DND-41 (cell line): ENCODE data around the gene ZNF84.

Experiments used
- ATAC-seq: fragments of 200-7000 bp; cut with Tn5 transposase; 3 replicates; pipeline ENCODE4 v1.9.1; 2021; ENCODE audit warnings: low read depth; ENCODE audit not compliant: insufficient read depth
- DNase-seq: peaks from one replicate; pipeline ENCODE4 v3.0.0-alpha.2; 2020
- H2AFZ ChIP-seq: 2 replicates; pipeline ENCODE4 v1.6.0; 2012; ENCODE audit warnings: low read depth, low read length
- H3K27ac ChIP-seq: 2 replicates; pipeline ENCODE4 v1.5.1; 2012; ENCODE audit warnings: low read length, inconsistent platforms
- H3K27me3 ChIP-seq: fragments of 200-600 bp; sonication (generic); 2 replicates; pipeline ENCODE4 v1.6.0; 2012; ENCODE audit warnings: low read length, mild to moderate bottlenecking, inconsistent platforms; ENCODE audit not compliant: insufficient read depth, poor library complexity
- H3K36me3 ChIP-seq: 2 replicates; pipeline ENCODE4 v1.5.1; 2012; ENCODE audit warnings: low read length, inconsistent platforms; ENCODE audit not compliant: insufficient read depth
- H3K4me1 ChIP-seq: 2 replicates; pipeline ENCODE4 v1.5.1; 2012; ENCODE audit warnings: mild to moderate bottlenecking, low read length; ENCODE audit not compliant: insufficient read depth
- H3K4me2 ChIP-seq: 2 replicates; pipeline ENCODE4 v1.6.0; 2012; ENCODE audit warnings: mild to moderate bottlenecking, moderate library complexity, low read length, inconsistent platforms; ENCODE audit not compliant: insufficient read depth
- H3K4me3 ChIP-seq, 2 experiments: fragments of 200-600 bp in 1 of 2; shearing (Covaris generic) in 1 of 2; 2 replicates each; pipeline ENCODE4 v1.5.1; 2012 to 2016; ENCODE audit warnings: inconsistent platforms in 2 of 2, low read length in 2 of 2, mild to moderate bottlenecking in 2 of 2, low read depth in 1 of 2, moderate library complexity in 1 of 2
- H3K79me2 ChIP-seq: 2 replicates; pipeline ENCODE4 v1.6.0; 2012; ENCODE audit warnings: low read length, inconsistent platforms; ENCODE audit not compliant: insufficient read depth
- H3K9ac ChIP-seq: 2 replicates; pipeline ENCODE4 v1.6.0; 2012; ENCODE audit warnings: low read depth, mild to moderate bottlenecking, inconsistent platforms, low read length, moderate library complexity
- H3K9me3 ChIP-seq: 2 replicates; pipeline ENCODE4 v1.5.1; 2012; ENCODE audit warnings: low read length, moderate library complexity, mild to moderate bottlenecking, inconsistent platforms; ENCODE audit not compliant: insufficient read depth, severe bottlenecking
- H4K20me1 ChIP-seq: 2 replicates; pipeline ENCODE4 v1.6.0; 2012; ENCODE audit warnings: low read length; ENCODE audit not compliant: insufficient read depth
- EZH2 ChIP-seq: IDR thresholded peaks from 3 replicates; pipeline ENCODE4 v1.6.1; 2012; ENCODE audit warnings: borderline replicate concordance, low read depth, mild to moderate bottlenecking, moderate library complexity, low read length, inconsistent platforms; ENCODE audit not compliant: severe bottlenecking
- TF ChIP-seq, protein P1 (sequence below): IDR thresholded peaks from 2 replicates; pipeline ENCODE4 v1.5.1; 2012; ENCODE audit warnings: borderline replicate concordance, low read length, moderate library complexity, mild to moderate bottlenecking; ENCODE audit not compliant: poor library complexity, severe bottlenecking; ENCODE audit errors: extremely low read depth

ZNF84 gene

DNA sequence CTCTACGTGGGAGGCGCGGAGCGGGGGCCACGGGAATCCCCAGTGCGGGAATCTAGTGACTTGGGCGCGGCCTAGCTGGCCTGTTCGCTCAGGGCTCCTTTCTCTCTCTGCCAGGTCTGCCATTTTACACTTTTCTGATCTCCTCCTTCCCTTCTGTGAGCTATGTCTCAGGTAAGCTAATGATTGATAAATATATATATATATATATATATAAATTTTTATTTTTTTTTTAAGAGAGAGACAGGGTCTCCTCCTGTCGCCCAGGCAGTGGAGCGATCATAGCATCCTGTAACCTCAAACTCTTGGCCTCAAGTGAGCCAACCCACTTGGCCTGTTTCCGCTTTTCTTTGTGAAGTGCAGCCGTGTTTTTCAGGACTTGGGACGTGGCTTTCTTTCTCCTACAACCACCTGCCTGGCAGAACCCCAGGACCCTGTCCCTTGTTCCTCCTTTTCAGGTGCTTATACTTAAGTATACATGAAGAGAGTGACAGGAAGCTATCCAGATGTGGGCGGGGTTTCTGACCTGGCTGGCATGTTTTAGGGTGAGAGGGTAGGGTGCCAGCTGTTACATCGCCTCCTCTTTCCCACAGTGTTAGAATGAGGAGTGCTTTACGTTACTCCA is 44.0 kb downstream of the ZNF84 start:
- Histone ChIP-seq H3K4me2 (peak overlapping the region; percentile 57), H4K20me1 (no peaks in the 10 kb centered on the region), H2AFZ (peak overlapping the region; percentile 76; the same call in 1 of the 2 replicates), H3K79me2 (peaks cover 7% of the 10 kb centered on the region), H3K4me3 (peak overlapping the region; percentile 36 to 83; a peak in 3 of 4 replicates), H3K27ac (peak overlapping the region; percentile 89), H3K4me1 (peaks cover 20% of the 10 kb centered on the region), H3K9me3 (peaks cover 84% of the 10 kb centered on the region), H3K9ac (peak overlapping the region; percentile 64), H3K27me3 (no peaks in the 10 kb centered on the region), H3K36me3 (peaks cover 53% of the 10 kb centered on the region)
- DNase-seq (no peak), ATAC-seq (no peak)
- TF ChIP-seq EZH2, result no peak
- TF ChIP-seq, protein P1, sequence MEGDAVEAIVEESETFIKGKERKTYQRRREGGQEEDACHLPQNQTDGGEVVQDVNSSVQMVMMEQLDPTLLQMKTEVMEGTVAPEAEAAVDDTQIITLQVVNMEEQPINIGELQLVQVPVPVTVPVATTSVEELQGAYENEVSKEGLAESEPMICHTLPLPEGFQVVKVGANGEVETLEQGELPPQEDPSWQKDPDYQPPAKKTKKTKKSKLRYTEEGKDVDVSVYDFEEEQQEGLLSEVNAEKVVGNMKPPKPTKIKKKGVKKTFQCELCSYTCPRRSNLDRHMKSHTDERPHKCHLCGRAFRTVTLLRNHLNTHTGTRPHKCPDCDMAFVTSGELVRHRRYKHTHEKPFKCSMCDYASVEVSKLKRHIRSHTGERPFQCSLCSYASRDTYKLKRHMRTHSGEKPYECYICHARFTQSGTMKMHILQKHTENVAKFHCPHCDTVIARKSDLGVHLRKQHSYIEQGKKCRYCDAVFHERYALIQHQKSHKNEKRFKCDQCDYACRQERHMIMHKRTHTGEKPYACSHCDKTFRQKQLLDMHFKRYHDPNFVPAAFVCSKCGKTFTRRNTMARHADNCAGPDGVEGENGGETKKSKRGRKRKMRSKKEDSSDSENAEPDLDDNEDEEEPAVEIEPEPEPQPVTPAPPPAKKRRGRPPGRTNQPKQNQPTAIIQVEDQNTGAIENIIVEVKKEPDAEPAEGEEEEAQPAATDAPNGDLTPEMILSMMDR, result no peak

DNA sequence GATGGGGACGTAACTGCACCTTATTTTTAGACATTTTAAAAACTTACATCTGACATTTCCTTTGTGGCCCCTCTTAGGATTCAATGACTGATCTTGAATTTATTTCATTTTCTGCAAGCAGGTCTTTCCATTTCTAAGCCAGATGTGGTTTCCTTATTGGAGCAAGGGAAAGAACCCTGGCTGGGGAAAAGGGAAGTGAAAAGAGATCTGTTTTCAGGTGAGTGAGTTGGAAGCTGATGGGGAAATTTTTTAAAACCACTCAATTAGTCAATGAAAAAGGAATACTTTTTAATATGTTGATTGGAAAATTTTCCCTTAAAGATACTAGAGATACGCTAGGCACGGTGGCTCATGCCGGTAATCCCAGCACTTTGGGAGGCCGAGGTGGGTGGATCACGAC is 46.0 kb downstream of the ZNF84 start:
- DNase-seq (no peak), ATAC-seq (no peak)
- Histone ChIP-seq H3K36me3 (peaks cover 67% of the 10 kb centered on the region), H3K4me3 (no peak overlapping the region), H3K9ac (no peak overlapping the region), H3K27me3 (no peaks in the 10 kb centered on the region), H3K27ac (no peak overlapping the region), H3K4me2 (no peak overlapping the region), H3K9me3 (peaks cover 88% of the 10 kb centered on the region), H2AFZ (no peak overlapping the region), H3K4me1 (peaks cover 20% of the 10 kb centered on the region), H4K20me1 (no peaks in the 10 kb centered on the region), H3K79me2 (peaks cover 7% of the 10 kb centered on the region)
- TF ChIP-seq EZH2, result no peak
- TF ChIP-seq, protein P1, result no peak

DNA sequence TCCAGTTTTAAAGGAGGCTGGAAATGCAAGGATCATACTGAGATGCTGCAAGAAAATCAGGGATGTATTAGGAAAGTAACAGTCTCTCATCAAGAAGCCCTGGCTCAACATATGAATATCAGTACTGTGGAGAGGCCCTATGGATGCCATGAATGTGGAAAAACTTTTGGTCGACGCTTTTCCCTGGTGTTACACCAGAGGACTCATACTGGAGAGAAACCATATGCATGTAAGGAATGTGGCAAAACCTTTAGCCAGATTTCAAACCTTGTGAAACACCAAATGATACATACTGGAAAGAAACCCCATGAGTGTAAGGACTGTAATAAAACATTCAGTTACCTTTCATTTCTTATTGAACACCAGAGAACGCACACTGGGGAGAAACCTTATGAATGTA is 68.3 kb downstream of the ZNF84 start:
- Histone ChIP-seq H3K79me2 (no peaks in the 10 kb centered on the region), H3K4me2 (no peak overlapping the region), H3K27me3 (no peaks in the 10 kb centered on the region), H3K9me3 (peaks cover 95% of the 10 kb centered on the region), H3K4me1 (no peaks in the 10 kb centered on the region), H3K4me3 (no peak overlapping the region), H3K9ac (no peak overlapping the region), H3K27ac (no peak overlapping the region), H3K36me3 (peaks cover 86% of the 10 kb centered on the region), H2AFZ (no peak overlapping the region), H4K20me1 (no peaks in the 10 kb centered on the region)
- ATAC-seq, result no peak
- DNase-seq, result no peak
- TF ChIP-seq EZH2, result no peak
- TF ChIP-seq, protein P1, result no peak
